Stimulated activated CD8-positive, alpha-beta memory T cell treated with anti-CD3 and anti-CD28 coated beads, Interleukin-12 subunit alpha, Interleukin-12 subunit beta, amount 100 ng/mL, for 24 hours (primary cell): ENCODE results near the gene GPR27.

Experiments
- DNase-seq: peaks from one replicate; pipeline ENCODE4 v3.0.0-alpha.2; 2020; ENCODE audit errors: extremely low read depth

Gene GPR27

DNA sequence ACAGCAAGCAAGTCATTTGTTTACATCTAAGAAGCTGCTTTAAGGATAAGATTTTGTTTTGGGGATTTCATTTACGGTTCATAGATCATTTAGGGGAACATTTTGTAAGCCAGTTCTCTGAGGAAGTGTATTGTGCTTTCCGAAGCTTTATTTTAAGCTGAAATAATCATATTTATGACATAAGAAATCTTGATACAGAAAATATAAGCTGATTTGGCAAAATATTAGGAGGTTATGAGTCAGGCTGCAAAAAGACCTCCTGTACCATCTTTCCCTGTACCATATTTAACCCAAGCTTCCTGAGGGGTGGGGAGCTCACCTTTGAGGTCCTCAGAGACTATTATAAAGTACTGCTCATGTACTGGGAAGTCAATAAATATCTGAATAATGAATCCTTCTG, 20.3 kb upstream of the GPR27 start:
- no peak for DNase-seq

DNA sequence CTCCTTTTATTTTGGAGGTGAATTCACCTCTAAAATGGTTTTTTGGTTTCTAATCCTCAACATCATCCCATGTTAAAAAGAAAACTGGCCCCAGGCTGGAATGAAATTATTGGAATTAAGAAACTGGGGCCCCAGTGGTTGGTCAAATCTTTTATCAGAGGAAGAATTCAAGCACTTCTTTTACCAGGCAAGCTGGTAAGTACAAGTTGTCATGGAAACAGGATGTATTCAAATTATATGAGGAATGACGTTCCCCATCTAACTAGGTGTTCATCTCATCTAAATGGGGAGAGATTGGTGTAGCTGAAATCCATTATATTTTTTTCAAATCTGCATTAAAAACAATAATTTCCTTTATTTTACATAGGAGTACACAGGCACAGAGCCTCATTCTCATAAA, 18.8 kb upstream of the GPR27 start:
- no peak for DNase-seq

- no peak for DNase-seq
Measured at GRCh38 chr3:71742621-71743020, 11.0 kb upstream of the GPR27 start.

DNA sequence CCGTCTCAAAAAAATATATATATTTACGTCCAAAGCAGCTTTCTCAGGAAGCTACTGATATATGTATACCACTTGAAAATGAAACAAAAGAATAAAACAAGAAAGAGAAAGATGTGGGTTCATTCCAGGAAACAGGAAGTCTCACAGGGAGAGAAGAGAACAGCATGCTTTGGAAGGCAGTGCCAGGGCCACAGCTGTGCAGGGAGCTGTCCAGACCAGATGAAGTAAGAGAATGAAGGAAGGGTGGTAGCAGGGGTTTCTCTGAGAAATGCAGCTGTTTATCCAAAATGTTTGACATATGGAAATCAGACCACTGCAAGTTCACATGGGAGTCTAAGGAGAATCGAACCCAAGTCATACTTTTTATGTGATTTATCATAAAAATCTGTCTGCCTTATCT, 8.9 kb upstream of the GPR27 start:
- no peak for DNase-seq

- DNase-seq = no peak
Measured at GRCh38 chr3:71751602-71752001, 2.1 kb upstream of the GPR27 start.

DNA sequence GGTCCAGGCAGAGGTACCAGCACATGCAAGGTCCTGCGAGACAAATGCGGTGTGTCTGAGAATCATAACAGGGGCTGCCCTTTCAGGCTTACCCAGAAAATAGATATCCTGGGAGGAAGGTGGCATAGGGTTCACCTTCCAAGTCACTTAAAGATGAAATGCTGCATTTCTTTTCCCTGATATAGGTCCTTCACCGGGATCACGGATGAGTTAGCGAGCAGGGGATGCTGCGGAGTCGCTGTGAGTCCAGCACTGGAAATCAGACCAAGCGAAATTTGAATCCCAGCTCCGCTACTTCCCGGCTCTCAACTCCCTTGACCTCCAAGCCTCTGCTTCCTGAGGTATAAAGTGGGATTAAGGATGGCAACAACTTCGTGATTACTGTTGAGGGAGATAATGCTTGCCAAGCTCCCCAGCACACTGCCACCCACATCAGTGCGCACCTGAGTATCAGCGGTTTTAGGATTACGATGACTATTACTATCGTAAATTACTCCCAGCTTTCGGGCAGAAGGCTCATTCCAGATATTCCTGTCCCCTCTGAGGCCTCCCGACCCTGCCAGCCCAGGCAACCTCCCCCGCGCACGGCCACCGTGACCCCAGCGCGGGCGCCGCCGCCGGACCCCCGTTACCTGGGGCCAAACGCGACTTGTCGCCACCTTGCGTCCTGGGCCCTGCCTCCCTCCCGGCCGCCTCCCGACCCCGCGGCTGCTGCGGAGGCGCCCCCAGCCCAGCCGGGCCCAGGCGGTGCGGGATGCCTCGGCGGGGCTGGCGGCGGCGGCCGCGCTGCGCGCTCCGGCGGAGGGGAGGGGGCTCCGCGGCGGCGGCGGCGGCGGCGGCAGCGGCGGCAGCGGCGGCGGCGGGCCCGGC, 589 bp upstream of the GPR27 start:
- no peak for DNase-seq

- no peak for DNase-seq
Measured at GRCh38 chr3:71754610-71755253, 1.1 kb downstream of the GPR27 start.

DNA sequence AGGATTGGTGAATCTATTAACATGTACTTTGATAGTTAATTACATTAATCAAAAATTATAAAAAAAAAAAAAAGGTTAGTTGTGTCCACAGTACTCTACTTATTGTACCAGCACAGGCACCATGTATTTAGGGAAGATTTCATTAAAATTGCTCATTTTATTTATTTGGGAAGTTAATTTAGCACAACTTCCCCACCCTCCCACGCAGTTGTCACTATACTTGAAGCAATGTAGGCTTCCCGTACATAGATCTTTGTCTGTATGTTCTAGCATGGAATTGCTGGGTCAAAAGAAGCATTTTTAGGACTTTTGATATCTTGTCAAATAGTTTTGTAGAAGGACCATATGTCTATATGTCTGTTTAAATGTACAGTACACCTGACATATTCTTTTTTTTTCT, 4.4 kb downstream of the GPR27 start:
- no peak for DNase-seq

- no peak for DNase-seq
Measured at GRCh38 chr3:71759401-71759800, 5.7 kb downstream of the GPR27 start.

GRCh38 chr3:71760140-71760539, 6.5 kb downstream of the GPR27 start:
- DNase-seq = no peak

DNA sequence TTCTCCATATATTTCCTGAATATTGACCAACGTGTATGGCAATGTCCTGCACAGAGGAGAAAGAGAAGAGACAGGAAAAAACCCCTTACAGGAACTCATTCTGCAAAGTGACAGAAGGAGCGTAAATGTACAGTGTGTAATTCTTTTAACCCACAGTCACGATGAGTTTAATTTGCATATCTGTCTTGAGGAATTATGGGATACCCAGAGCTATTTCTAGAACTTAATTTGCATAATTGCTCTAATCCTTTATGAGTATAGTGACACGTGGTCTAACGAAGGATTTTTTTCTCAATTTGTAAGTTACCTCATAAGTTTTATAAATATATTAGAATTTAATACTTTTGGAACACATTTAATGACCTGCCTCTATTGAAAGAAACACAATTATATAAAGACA, 9.8 kb downstream of the GPR27 start:
- no peak for DNase-seq

GRCh38 chr3:71771126-71771525, 17.5 kb downstream of the GPR27 start:
- no peak for DNase-seq

- DNase-seq = no peak
Measured at GRCh38 chr3:71771884-71772283, 18.2 kb downstream of the GPR27 start.

GRCh38 chr3:71776538-71776937, 22.9 kb downstream of the GPR27 start:
- no peak for DNase-seq

- no peak for DNase-seq
Measured at GRCh38 chr3:71778353-71778752, 24.7 kb downstream of the GPR27 start.

- no peak for DNase-seq
Measured at GRCh38 chr3:71779674-71780377, 26.2 kb downstream of the GPR27 start.

DNA sequence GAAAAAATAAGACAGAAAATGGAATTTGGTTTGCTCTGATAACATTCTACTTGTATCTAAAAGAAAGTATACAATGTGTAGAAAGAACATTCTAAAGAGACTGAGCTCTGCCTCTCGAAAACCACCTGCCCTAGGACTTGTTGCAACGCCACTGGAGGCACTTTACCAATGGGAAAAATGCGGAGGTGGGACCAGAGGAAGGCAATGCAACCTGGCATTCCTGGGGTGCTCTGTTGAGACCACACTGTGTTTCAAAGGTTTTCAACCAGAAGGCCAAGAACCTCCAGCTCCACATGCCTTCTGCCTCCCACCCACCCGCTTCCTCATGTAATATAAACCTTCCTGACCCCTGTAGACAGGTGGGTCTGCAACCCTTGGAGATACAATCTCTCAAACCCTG, 26.8 kb downstream of the GPR27 start:
- no peak for DNase-seq

DNA sequence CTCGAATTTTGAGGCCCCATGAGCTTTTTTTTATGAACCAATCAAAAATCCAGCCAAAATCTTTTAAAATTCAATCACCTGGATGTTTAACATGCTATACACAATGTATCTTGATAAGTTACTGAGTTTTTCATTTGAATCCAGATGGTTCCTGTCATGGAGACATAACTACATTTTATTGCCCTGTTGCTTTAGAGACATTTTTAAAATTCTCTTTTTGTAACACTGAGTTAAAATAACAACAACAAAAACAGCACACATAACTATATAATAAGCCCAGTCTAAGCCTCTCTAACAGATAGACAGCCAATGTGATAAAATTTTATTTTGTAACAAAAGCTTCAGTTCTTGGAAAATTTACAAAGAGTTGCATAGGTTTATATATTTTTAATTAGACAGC, 29.5 kb downstream of the GPR27 start:
- DNase-seq = no peak

GRCh38 chr3:71784201-71784913, 30.7 kb downstream of the GPR27 start:
- DNase-seq = no peak

- DNase-seq = peak; percentile 14
Measured at GRCh38 chr3:71784914-71785531, 31.4 kb downstream of the GPR27 start, which contains the start of gene PROK2. TSS of gene PROK2 (minus strand) at chr3:71785148. CDS start at chr3:71785052, 96 bp downstream.

- DNase-seq = no peak
Measured at GRCh38 chr3:71785532-71786216, 32.0 kb downstream of the GPR27 start.
